ENCODE measurements around the gene FIGN.

Gene FIGN

GRCh38 chr2:163709270-163709669 lies 26.5 kb downstream of the FIGN start:
- DNase-seq (ENCODE audit: extremely low read depth in 1 of 2, low read depth in 1 of 2): no peak

- DNase-seq (ENCODE audit: extremely low read depth in 1 of 2, low read depth in 1 of 2): no peak
Measured at GRCh38 chr2:163708265-163708664, 27.5 kb downstream of the FIGN start.

- no peak for DNase-seq (ENCODE audit: extremely low read depth in 1 of 2, low read depth in 1 of 2)
Measured at GRCh38 chr2:163703386-163703785, 32.4 kb downstream of the FIGN start.

GRCh38 chr2:163701399-163702195 lies 34.2 kb downstream of the FIGN start:
- DNase-seq (ENCODE audit: extremely low read depth in 1 of 2, low read depth in 1 of 2): no peak

- DNase-seq (ENCODE audit: extremely low read depth in 1 of 2, low read depth in 1 of 2): no peak
Measured at GRCh38 chr2:163698857-163699256, 37.0 kb downstream of the FIGN start.

GRCh38 chr2:163697846-163698637 lies 37.8 kb downstream of the FIGN start:
- no peak for DNase-seq (ENCODE audit: extremely low read depth in 1 of 2, low read depth in 1 of 2)

- no peak for DNase-seq (ENCODE audit: extremely low read depth in 1 of 2, low read depth in 1 of 2)
Measured at GRCh38 chr2:163697429-163697828, 38.4 kb downstream of the FIGN start.

- DNase-seq (ENCODE audit: extremely low read depth in 1 of 2, low read depth in 1 of 2): no peak
Measured at GRCh38 chr2:163693484-163693883, 42.3 kb downstream of the FIGN start.

GRCh38 chr2:163692611-163693482 lies 43.0 kb downstream of the FIGN start:
- DNase-seq (ENCODE audit: extremely low read depth in 1 of 2, low read depth in 1 of 2): no peak

- DNase-seq (ENCODE audit: extremely low read depth in 1 of 2, low read depth in 1 of 2): no peak
Measured at GRCh38 chr2:163692081-163692480, 43.7 kb downstream of the FIGN start.

GRCh38 chr2:163690896-163691295 lies 44.9 kb downstream of the FIGN start:
- DNase-seq (ENCODE audit: extremely low read depth in 1 of 2, low read depth in 1 of 2): no peak

- DNase-seq (ENCODE audit: extremely low read depth in 1 of 2, low read depth in 1 of 2): no peak
Measured at GRCh38 chr2:163687217-163687616, 48.6 kb downstream of the FIGN start.

- no peak for DNase-seq (ENCODE audit: extremely low read depth in 1 of 2, low read depth in 1 of 2)
Measured at GRCh38 chr2:163686289-163686688, 49.5 kb downstream of the FIGN start.

- no peak for DNase-seq (ENCODE audit: extremely low read depth in 1 of 2, low read depth in 1 of 2)
Measured at GRCh38 chr2:163682695-163683094, 53.1 kb downstream of the FIGN start.

- no peak for DNase-seq (ENCODE audit: extremely low read depth in 1 of 2, low read depth in 1 of 2)
Measured at GRCh38 chr2:163681745-163682144, 54.1 kb downstream of the FIGN start.

GRCh38 chr2:163675388-163675787 lies 60.4 kb downstream of the FIGN start:
- DNase-seq (ENCODE audit: extremely low read depth in 1 of 2, low read depth in 1 of 2): no peak

GRCh38 chr2:163673522-163673921 lies 62.3 kb downstream of the FIGN start:
- no peak for DNase-seq (ENCODE audit: extremely low read depth in 1 of 2, low read depth in 1 of 2)

- no peak for DNase-seq (ENCODE audit: extremely low read depth in 1 of 2, low read depth in 1 of 2)
Measured at GRCh38 chr2:163670929-163671328, 64.9 kb downstream of the FIGN start.

GRCh38 chr2:163669506-163669905 lies 66.3 kb downstream of the FIGN start:
- DNase-seq (ENCODE audit: extremely low read depth in 1 of 2, low read depth in 1 of 2): no peak

- DNase-seq (ENCODE audit: extremely low read depth in 1 of 2, low read depth in 1 of 2): no peak
Measured at GRCh38 chr2:163667064-163667887, 68.5 kb downstream of the FIGN start.

All from activated CD8-positive, alpha-beta memory T cell treated with anti-CD3 and anti-CD28 coated beads for 1 hour (primary cell).